ENCODE measurements around the gene SLC6A7.

The SLC6A7 gene

DNA sequence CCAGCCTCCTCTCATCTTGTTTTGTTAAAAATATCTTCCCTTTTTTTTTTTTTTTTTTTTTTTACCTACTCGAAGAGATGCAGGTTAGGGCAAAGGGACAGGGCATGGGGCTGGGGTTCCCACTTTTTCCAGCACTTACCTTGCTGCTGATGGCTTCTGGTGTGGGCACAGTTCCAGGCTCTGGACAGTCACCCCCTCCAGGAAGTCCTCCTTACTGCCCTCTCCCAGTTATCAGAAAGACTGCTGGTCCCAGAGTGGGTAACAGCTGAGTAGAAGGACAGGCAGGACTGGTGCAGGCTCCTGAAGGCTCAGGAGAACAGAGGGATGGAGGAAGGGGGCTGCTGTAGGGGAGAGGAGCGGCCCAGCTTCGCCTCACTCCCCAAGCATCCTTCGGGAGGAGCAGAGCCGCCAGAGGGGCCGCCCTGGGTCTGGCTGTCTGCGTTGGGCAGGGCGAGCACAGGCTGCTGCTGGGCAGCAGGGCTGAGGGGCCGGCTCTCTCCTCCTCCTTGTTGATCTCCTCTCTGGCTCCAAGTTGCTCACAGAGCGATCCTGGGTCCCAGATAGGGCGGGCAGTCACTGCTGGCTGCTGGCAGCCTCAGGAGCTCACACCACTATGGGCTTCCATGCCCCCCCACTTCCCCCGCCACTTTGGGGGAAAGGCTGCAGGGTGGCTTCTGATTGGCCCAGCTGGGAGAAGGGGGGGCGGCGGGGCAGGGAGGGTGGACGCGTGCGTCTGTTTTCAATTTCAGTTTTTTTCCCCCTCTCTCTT lies 34.4 kb upstream of the SLC6A7 start, which contains the start of gene PDGFRB:
Gene PDGFRB (minus strand): TSS at position 588 of the 769 bp plus-strand sequence. CDS start 18,798 bp downstream, outside the sequence.
- in situ Hi-C loops (cut with HindIII; ENCODE audit: low sequenced_read_pairs), result loop anchor here (5.0 kb wide), 1 partner anchor 83 kb away; no protein-coding TSS in a partner anchor

DNA sequence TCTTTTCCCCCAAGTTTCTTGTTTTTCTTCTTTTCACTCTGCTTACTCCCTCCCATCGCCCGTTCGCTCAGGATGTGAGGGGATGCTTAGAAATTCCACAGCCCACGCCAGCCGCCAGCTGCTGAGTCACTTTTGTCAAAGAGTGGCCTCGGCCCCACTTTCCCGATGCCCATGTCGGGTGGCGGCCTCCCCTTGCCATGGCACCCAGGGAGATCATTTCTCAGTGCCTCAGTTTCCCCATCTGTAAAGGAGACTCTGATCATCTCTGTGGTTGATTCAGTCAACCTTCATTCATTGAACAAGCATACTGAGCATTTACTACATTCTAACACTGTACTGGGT lies 33.9 kb upstream of the SLC6A7 start:
- in situ Hi-C loops (cut with HindIII; ENCODE audit: low sequenced_read_pairs), result loop anchor here (5.0 kb wide), 1 partner anchor 84 kb away; no protein-coding TSS in a partner anchor

DNA sequence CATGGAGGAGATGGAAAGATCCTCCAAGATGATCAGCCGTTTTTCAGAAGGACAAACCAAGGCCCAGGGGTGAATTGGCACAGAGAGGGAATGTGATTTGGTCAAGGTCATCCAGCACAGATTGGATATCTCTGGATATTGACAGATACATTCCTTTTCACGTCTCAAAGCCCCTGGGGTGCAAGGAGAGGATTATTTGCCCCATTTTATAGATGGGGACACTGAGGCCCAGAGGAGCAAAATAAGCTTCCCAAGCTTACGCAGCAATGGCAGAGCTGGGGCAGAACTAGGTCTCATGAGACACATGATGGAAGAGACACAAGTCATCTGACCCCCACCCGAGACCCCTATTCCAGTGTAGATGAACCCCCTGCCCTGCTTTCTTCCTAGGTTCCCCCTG lies 33.3 kb upstream of the SLC6A7 start:
- in situ Hi-C loops (cut with HindIII; ENCODE audit: low sequenced_read_pairs), result loop anchor here (5.0 kb wide), 1 partner anchor 84 kb away; no protein-coding TSS in a partner anchor

DNA sequence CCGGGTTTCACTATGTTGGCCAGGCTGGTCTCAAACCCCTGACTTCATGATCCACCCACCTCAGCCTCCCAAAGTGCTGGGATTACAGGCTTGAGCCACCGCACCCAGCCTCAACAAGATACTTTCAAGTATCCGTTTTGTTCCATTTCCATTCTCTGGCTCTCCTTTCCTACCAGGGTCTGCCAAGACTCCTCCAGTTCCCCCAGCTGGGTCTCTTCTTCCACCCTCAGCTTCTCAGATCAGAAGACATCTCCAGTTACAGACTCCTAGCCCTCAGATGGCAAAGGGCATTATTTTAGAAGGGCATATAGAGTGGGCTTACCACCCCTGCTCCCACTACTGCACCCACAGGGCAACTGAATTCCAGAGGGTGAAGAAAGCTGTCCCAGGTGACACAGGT lies 32.7 kb upstream of the SLC6A7 start:
- in situ Hi-C loops (cut with HindIII; ENCODE audit: low sequenced_read_pairs), result loop anchor here (5.0 kb wide), 1 partner anchor 85 kb away; no protein-coding TSS in a partner anchor

DNA sequence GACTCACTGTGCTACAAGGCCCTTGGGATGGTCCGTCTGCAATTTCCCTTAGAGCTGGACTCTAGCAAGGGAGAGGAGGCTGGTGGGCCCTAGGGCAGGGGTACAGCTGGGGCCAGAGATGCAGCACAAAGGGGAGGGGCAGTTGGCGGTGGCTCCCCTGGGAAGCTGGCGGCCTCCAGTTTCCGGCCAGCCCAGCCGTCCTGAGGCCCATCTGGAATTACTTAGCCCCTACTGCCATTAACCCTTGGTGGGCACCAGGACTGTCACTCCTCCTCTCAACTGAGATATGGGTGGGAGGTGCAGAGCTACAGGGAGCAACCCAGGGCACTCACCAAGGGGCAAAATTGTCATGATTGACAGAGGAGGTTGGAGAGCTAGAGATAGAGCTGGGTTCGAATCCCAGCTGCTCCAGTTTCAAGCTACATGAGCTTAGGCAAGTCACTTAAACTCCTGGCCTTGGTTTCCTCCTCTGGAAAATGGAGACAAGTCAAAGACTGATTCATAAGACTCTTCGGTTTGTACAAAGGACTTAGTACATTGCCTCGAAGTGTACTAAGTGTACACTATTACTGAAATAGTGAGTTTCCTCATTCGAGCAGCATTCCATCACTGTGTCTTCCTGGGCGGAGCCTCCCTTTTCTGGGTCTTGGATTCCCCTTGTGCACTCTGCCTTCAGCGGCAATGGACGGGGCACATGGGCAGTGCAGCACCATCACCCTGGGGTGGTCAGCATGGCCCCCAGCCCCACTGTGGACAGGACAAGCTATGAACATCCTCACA lies 31.5 kb upstream of the SLC6A7 start:
- in situ Hi-C loops (cut with HindIII; ENCODE audit: low sequenced_read_pairs), result loop anchor here (5.0 kb wide), 1 partner anchor 86 kb away; no protein-coding TSS in a partner anchor

DNA sequence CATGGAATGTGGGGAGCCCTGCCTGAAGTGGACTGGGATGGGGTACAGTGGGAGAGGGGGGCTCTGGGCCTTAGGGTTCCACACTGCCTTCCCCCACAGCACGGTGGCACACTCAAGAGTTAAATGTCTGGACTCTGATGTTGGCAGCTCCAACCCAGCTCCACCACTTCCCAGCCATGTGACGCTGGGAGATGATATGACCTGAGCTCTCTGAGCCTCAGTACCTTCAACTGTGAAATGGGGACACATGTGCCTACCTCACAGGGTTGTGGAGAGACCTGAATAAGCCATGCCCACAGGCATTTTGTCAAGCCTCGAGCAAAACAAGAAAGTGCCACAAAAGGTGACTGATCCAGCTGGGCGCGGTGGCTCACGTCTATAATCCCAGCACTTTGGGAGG lies 30.8 kb upstream of the SLC6A7 start:
- in situ Hi-C loops (cut with HindIII; ENCODE audit: low sequenced_read_pairs), result loop anchor here (5.0 kb wide), 1 partner anchor 87 kb away; no protein-coding TSS in a partner anchor

DNA sequence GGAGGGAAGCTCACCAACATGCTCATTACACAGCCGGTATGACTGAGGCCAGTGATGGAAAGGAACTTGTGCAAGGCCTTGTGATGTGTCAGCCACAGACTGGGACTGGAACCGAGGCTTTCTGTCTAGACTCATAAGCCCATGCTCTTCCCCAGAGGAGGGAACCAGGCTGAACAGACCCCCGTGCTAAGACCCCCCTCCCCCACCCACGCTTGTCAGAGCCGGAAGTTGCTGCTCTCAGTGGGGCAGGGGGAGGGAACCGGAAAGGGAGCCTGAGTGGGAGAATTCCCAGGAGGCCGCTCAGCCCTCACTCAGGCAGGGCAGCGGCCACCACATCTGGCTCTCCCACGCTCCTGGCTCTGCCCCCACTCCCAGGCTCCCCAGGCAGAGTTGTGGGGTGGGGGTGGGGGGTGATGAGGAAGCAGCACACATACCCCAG lies 30.1 kb upstream of the SLC6A7 start:
- in situ Hi-C loops (cut with HindIII; ENCODE audit: low sequenced_read_pairs), result loop anchor here (5.0 kb wide), 1 partner anchor 87 kb away; no protein-coding TSS in a partner anchor

DNA sequence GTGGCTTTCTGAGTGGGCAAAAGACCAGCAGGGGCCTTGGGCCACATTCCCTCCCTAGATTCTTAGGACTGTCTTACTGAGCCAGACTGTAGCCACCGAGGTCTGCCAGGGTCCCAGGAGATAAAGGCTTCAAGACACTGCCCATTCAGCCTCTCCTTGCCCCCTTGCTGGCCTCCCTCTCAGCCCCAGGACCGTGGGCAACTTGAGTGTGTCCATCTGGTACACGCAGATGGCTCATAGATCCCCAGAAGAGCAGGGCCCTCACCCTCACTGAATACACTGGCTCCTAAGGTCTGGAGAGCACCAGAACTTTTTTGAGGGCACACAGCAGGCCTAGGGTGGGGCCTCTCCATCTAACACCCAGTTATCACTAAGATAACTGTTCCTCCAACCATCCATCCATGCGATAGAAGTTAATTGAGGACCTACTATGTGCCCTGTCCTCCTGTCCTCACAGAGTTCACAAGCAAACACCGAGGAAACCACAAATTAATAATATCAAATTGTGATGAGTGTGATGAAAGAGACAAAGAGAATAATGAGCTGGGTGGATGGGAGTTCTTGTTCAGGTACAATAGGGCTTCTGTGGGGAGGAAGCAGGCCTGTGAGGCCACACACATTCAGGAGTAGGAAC lies 29.3 kb upstream of the SLC6A7 start:
- in situ Hi-C loops (cut with HindIII; ENCODE audit: low sequenced_read_pairs), result no loop called here

DNA sequence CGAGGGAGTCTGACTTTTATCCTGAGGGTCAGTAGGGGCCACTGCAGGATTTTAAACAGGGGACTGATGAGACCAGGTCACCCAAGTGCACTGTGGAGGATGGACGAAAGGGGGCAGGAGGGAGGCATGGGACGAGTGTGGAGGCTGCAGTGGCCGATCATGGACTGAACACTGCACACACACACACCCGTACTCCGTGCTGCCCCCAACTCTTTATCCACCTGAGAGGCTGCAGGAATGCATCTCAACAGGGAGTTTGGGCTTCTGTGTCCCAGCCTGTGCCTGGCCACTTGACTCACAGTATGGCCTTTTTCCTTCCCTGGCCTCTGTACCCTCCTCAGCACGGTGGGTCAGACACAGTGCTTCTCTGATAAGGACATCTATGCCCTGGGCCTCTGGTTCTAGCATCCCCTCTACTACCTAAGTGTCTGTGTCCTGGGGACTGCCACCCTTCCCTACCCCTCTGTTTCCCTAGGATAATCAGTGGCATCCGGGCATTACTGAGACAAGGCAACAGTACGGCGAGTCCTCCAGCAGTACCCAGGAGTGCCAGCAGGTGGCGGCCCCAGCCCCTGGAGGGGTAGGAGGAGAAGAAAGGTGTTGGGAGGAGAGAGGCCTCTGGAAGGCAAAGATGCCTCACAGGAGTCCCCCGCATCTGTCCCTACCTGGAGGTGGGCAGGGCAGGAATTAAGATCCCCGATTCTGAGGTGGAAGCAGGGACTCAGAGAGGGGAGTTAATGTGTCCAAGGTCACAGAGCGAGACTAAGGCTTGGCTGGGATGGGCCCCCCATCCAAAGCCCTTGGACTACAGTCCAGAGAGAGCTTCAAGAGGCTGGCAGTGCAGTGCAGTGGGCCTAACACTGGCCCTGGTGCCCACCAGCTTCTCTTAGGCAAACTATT lies 28.4 kb upstream of the SLC6A7 start:
- in situ Hi-C loops (cut with HindIII; ENCODE audit: low sequenced_read_pairs), result no loop called here

DNA sequence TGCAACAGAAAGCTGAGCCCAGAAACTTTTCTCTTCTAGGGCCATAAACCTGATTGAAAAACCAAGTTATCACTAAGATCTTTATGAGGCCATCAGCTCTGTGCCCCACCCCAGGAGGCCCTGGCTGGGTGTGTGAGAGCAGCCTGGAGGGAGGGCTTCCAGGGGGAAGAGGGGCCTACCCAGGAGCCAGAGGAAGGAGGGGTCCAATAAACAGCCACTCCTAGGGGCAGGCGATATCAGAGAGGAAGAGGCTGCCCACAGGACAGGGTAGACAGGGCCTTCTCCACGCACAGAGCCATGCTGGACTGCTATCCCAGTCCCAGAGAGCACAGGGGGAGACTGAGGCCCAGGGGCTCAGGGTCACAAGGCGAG lies 27.7 kb upstream of the SLC6A7 start:
- in situ Hi-C loops (cut with HindIII; ENCODE audit: low sequenced_read_pairs), result no loop called here

DNA sequence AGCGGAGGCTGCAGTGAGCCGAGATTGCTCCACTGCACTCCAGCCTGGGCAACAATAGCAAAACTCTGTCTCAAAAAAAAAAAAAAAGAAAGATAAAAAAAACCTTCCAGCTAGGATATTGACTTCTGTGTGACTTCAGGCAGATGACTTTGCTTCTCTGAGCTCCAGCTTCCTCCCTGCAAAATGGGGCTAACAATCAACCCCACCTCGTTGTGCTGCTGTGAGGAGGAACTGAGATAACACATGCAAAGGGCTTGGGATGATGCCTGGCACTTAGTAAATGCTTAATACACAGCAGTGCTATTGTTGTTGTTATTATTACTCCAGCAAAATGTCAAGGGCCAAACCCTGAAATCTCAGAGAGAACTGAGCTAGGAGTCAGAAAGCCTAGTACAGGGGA lies 26.8 kb upstream of the SLC6A7 start:
- in situ Hi-C loops (cut with HindIII; ENCODE audit: low sequenced_read_pairs), result no loop called here

DNA sequence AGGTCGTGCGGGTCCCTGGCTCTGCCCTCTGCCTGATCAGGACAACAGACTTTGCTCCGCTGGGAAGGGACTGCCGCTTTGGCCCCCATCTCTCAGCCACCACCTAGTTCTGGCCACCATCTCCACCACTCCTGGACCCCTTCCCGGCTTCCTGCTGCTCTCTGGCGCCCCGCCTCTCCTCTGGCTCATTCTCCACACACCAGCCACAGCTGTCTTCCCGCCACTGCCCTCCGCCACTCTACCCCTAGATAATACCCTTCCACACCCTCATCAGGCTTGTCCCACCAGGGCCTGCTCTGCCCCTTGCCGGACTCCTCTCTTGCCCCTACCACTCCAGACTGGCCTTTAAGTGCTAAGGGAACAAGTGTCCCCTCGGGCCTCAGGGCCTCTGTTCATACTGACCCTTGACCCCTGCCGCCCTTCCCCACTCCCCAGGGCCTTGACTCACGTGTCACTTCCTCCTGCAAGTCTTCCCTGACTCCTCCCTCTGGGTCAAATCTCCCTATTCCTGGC lies 26.3 kb upstream of the SLC6A7 start:
- in situ Hi-C loops (cut with HindIII; ENCODE audit: low sequenced_read_pairs), result no loop called here

DNA sequence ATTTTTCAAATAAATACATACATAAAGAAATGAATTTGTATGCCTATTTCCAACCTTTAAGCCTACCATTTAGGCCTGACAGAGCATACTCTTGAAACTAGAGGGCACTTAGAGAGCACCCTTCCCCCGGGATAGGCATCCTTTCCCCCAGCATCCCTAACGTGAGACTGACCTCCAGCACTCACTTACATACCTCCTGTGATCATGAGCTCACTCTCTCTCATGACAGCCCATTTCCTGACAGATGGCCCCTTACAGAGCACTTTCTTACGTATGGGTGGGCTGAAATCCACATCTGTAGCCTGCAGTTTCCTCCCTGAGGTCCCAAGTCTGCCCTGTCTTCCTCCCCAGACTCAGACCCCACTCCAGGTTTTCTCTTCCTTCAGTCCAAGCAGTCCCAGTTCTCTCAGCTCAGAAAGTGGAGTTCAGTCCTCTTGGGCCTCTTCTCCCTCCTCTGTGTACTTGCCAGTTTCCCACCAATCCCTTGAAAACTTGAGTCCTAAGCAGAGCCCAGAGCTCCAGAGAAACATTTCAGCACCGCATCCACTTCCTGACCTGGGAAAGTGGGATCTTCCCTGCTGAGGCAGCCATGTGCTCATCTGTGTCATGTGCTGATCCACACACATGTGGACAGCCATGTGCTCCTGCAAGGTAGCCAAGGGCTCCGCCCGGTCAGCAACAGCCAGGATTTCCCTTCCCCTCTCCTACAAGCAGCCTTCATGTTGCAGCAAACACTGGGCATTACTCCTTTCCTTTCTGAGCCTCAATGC lies 25.5 kb upstream of the SLC6A7 start:
- in situ Hi-C loops (cut with HindIII; ENCODE audit: low sequenced_read_pairs), result no loop called here

DNA sequence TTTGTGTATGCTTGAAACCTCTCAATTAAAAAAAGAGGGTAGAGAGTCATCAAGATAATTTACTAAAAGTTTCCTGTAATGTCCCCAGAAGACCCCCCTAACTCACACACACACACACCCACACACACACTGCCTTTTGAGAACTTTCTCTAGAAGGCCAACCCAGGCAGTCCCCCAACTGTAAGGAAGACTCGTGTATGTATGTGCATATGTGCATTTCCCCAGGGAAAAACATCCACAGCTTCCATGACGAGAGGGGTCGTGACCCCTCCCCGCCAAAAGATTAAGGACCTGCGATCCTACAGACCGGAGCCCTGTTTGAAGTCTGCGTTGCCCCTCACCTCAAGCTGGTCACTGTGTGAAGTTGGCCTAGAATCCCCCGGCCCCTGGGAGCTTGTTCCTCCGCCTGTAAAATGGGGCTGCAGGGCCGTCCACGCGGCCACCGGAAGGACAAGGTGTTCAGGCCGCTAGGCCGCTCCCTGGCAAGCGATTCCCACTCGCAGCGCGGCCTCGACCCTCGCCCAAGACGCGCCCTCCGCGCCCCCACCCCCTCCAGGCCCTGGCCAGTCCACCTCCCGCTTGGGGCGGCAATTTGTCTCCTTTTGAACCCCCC lies 23.7 kb upstream of the SLC6A7 start:
- in situ Hi-C loops (cut with HindIII; ENCODE audit: low sequenced_read_pairs), result loop anchor here (5.0 kb wide), 1 partner anchor 66 kb away; no protein-coding TSS in a partner anchor

DNA sequence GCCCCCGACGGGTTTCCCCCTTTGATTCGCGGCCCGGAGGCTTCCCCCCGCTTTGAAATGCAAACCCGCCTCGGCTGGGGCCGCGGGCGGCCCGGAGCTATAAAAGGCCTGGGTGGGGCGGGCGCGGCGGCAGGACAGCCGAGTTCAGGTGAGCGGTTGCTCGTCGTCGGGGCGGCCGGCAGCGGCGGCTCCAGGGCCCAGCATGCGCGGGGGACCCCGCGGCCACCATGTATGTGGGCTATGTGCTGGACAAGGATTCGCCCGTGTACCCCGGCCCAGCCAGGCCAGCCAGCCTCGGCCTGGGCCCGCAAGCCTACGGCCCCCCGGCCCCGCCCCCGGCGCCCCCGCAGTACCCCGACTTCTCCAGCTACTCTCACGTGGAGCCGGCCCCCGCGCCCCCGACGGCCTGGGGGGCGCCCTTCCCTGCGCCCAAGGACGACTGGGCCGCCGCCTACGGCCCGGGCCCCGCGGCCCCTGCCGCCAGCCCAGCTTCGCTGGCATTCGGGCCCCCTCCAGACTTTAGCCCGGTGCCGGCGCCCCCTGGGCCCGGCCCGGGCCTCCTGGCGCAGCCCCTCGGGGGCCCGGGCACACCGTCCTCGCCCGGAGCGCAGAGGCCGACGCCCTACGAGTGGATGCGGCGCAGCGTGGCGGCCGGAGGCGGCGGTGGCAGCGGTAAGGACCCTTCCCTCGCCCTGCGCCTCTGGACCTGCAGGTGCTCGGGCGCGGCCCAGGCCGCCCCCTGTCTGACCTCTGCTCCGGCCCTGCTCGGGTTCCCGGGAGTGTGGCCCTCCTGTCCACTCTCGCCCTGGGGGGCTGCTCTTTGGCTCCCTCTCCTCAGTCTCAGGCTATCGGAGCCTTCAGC lies 23.0 kb upstream of the SLC6A7 start, which contains the start of gene CDX1:
Gene CDX1 (plus strand): TSS at position 129 of the 862 bp plus-strand sequence. CDS start 99 bp downstream, at position 228.
- in situ Hi-C loops (cut with HindIII; ENCODE audit: low sequenced_read_pairs), result loop anchor here (5.0 kb wide), 1 partner anchor 65 kb away; no protein-coding TSS in a partner anchor

DNA sequence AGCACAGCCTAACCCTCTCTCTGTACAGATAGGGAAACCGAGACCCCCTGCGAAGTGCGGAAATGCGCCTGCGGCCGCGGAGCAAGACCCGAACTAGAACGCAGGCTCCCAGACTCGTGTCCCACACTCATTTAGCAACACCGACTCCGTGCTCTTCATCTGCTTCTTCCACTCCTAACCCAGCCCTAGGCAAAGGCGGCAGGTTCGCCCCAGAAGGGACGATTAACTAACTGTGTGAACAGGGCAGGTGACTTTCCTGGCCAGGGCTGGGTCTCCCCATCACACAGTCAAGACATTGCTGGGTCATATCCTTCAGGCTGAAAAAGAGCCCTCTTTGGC lies 22.4 kb upstream of the SLC6A7 start:
- in situ Hi-C loops (cut with HindIII; ENCODE audit: low sequenced_read_pairs), result loop anchor here (5.0 kb wide), 1 partner anchor 65 kb away; no protein-coding TSS in a partner anchor

DNA sequence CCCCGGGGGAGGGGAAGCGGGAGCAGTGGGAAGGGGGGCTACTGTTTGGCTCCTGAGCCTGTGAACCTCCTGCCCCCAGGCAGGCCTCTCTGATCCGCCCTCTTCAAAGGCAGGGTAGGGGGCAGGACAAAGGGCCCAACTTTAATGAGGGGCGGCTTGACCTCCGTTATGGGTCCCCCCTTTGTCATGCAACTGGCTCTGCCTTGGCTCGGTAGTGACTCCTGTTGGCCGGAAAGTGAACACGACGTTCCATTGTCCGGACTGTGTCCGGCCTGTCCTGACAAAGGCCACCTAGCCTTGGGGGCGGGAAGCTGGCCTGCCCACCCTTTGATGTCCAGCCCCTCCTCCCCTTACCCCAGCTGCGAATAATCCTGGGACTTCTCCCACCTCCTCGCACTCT lies 22.0 kb upstream of the SLC6A7 start:
- in situ Hi-C loops (cut with HindIII; ENCODE audit: low sequenced_read_pairs), result loop anchor here (5.0 kb wide), 1 partner anchor 64 kb away; no protein-coding TSS in a partner anchor

DNA sequence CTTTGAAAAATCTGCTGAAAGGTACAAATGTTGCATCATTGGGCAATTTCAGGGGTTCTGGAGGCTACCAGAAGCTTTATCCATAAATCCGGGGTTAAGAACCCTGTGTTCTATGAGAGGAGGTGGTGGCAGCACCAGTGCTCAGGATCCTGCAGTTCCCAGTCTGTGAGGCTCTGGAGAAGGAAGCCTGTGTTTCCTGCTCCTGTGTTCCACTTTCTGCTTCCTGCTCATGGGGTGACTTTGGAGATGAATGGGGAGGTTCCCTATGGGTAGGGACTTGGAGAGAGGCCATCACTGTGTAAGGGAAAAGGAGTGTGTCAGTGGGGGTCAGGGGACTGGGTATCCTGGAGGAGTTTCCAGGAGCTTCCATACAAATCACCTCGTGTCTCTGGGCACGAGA lies 21.0 kb upstream of the SLC6A7 start:
- in situ Hi-C loops (cut with HindIII; ENCODE audit: low sequenced_read_pairs), result loop anchor here (5.0 kb wide), 1 partner anchor 63 kb away; no protein-coding TSS in a partner anchor

All from endothelial cell of hepatic sinusoid (primary cell).